B cell (primary cell): ENCODE measurements around the gene PLXNB2. TPM values are rescaled to one million over a fixed set of nuclear protein-coding genes. Genes with fewer than 3 reads are reported as not detected.

Source experiments
- ATAC-seq: fragments of 200-7000 bp; cut with Tn5 transposase; one replicate; pipeline ENCODE4 v1.10.0; 2021; ENCODE audit warnings: low read depth, mild to moderate bottlenecking, moderate number of reproducible peaks, moderate library complexity
- CTCF ChIA-PET: fragments of 350-600 bp; sonication (Branson Sonifier 250); formaldehyde crosslinking; loops from one replicate; lab custom pipeline; 2021; ENCODE audit warnings: antibody characterized with exemption, inconsistent platforms; lab: Charles Lee
- POLR2A ChIA-PET: fragments of 350-600 bp; sonication (Branson Sonifier 250); formaldehyde crosslinking; loops from one replicate; lab custom pipeline; 2021; ENCODE audit warnings: antibody characterized with exemption; lab: Charles Lee
- DNase-seq: peaks from one replicate; pipeline ENCODE4 v3.0.0; 2013
- H2AFZ ChIP-seq: 2 replicates; pipeline ENCODE4 v1.6.1; 2012; ENCODE audit warnings: mild to moderate bottlenecking, low read depth, low read length; ENCODE audit not compliant: insufficient read depth, poor library complexity, severe bottlenecking
- H3K27ac ChIP-seq, 2 donors: 1 replicate in 1 of 2; 2 replicates in 1 of 2; pipeline ENCODE4 v1.5.1; 2012 to 2013; ENCODE audit warnings: low read length in 2 of 2, mild to moderate bottlenecking in 2 of 2, moderate library complexity in 1 of 2
- H3K27me3 ChIP-seq, 4 experiments: fragments of 200-600 bp in 1 of 4; sonication (generic) in 1 of 4; replicated peaks in 1 of 4; 1 replicate in 2 of 4; 2 replicates in 2 of 4; pipeline versions ENCODE4 v1.6.1 to v1.7.0; 2013 to 2016; ENCODE audit warnings: low read length in 3 of 4, mild to moderate bottlenecking in 2 of 4, mixed read lengths in 1 of 4, moderate library complexity in 1 of 4; ENCODE audit not compliant: insufficient read depth in 4 of 4, control insufficient read depth in 3 of 4; ENCODE audit errors: control extremely low read depth in 1 of 4
- H3K36me3 ChIP-seq, 2 experiments: replicated peaks in 1 of 2; 1 replicate in 1 of 2; 2 replicates in 1 of 2; pipeline versions ENCODE4 v1.6.1 to v1.7.1; 2013; ENCODE audit warnings: low read length in 1 of 2; ENCODE audit not compliant: insufficient read depth in 2 of 2, control insufficient read depth in 1 of 2; ENCODE audit errors: control extremely low read depth in 1 of 2, extremely low read depth in 1 of 2
- H3K4me1 ChIP-seq, 2 donors: fragments of 200-600 bp in 1 of 2; sonication (generic) in 1 of 2; 1 replicate in 1 of 2; 2 replicates in 1 of 2; pipeline versions ENCODE4 v1.5.1 to v1.6.1; 2013 to 2017; ENCODE audit warnings: low read length in 2 of 2; ENCODE audit not compliant: control insufficient read depth in 2 of 2, insufficient read depth in 2 of 2
- H3K4me2 ChIP-seq: replicated peaks from 2 replicates; pipeline ENCODE3; 2012; ENCODE audit warnings: mild to moderate bottlenecking, low read depth, low read length; ENCODE audit not compliant: poor library complexity, severe bottlenecking
- H3K4me3 ChIP-seq, 5 experiments: fragments of 200-600 bp in 1 of 5; sonication (generic) in 1 of 5; 1 replicate in 3 of 5; 2 replicates in 2 of 5; pipeline versions ENCODE4 v1.5.1 to v1.7.0; 2011 to 2016; ENCODE audit warnings: low read length in 4 of 5, mild to moderate bottlenecking in 4 of 5, low read depth in 2 of 5, control low read depth in 1 of 5, moderate library complexity in 1 of 5; ENCODE audit not compliant: insufficient read depth in 1 of 5; ENCODE audit errors: control extremely low read depth in 1 of 5, extremely low read depth in 1 of 5
- H3K79me2 ChIP-seq: fragments of 200-600 bp; sonication (generic); one replicate; pipeline ENCODE4 v1.6.0; 2016; ENCODE audit warnings: low read length; ENCODE audit not compliant: control insufficient read depth, insufficient read depth
- H3K9ac ChIP-seq: fragments of 200-600 bp; sonication (generic); 2 replicates; pipeline ENCODE4 v1.6.1; 2017; ENCODE audit warnings: mild to moderate bottlenecking, low read length, moderate library complexity
- H3K9me3 ChIP-seq, 3 donors: one replicate each; pipeline versions ENCODE4 v1.6.1 to v1.7.1; 2013; ENCODE audit warnings: low read length in 2 of 3; ENCODE audit not compliant: control insufficient read depth in 2 of 3, insufficient read depth in 1 of 3; ENCODE audit errors: control extremely low read depth in 1 of 3
- H4K20me1 ChIP-seq: 2 replicates; pipeline ENCODE4 v1.6.0; 2012; ENCODE audit warnings: mild to moderate bottlenecking, low read length; ENCODE audit not compliant: insufficient read depth, control insufficient read depth, poor library complexity, severe bottlenecking
- H3K27ac Mint-ChIP-seq: one replicate; pipeline ENCODE4 v1.8.0; 2021; ENCODE audit warnings: mixed read lengths
- H3K27me3 Mint-ChIP-seq: one replicate; pipeline ENCODE4 v1.8.0; 2021; ENCODE audit warnings: mixed read lengths
- H3K4me1 Mint-ChIP-seq: one replicate; pipeline ENCODE4 v1.8.0; 2021; ENCODE audit warnings: mixed read lengths
- H3K4me3 Mint-ChIP-seq: one replicate; pipeline ENCODE4 v1.8.0; 2021; ENCODE audit warnings: mixed read lengths
- H3K9me3 Mint-ChIP-seq: one replicate; pipeline ENCODE4 v1.8.0; 2022; ENCODE audit warnings: mixed read lengths; ENCODE audit not compliant: insufficient read depth
- CTCF ChIP-seq: fragments of 200-600 bp; IDR thresholded peaks from one replicate; pipeline ENCODE4 v1.8.0; 2022; ENCODE audit warnings: antibody characterized with exemption, mild to moderate bottlenecking
- EZH2 ChIP-seq: IDR thresholded peaks from 2 replicates; pipeline ENCODE4 v1.6.1; 2012; ENCODE audit warnings: borderline replicate concordance, low read depth, mild to moderate bottlenecking, moderate library complexity, low read length; ENCODE audit not compliant: insufficient read depth, poor library complexity, severe bottlenecking
- WGBS: methylation state at CpG from one replicate; pipeline ENCODE4 v1.1.5; 2013; ENCODE audit warnings: missing lambda C conversion rate; ENCODE audit not compliant: insufficient coverage; 5-methylcytosine and 5-hydroxymethylcytosine counted together
- intact Hi-C: fragments of 100-400 bp; cut with micrococcal nuclease; formaldehyde crosslinking; loops from one replicate; pipeline ENCODE4 v1.10.0; 2022
- polyA plus RNA-seq: library from polyadenylated mRNA; depleted of rRNA; stranded (reverse); fragments of >200 nt; gene quantifications from 2 replicates; pipeline ENCODE4 v1.2.3, GENCODE V29; 2012
- total RNA-seq, 2 donors: library from RNA; stranded (reverse); fragments of 120-200 nt in 1 of 2; gene quantifications; 1 replicate in 1 of 2; 2 replicates in 1 of 2; pipeline versions ENCODE4 v1.2.3 to v1.2.4, GENCODE V29; 2013 to 2022

PLXNB2 gene
- total and polyA plus RNA-seq, 2 donors (not counting 1 experiment from before 2014, with no cell fraction given): 5.2 to 31.4 TPM

- TF ChIP-seq EZH2 (no peak), CTCF (peak; percentile 76)
- peak; percentile 67 for ATAC-seq
- Histone ChIP-seq H3K4me3 (peak overlapping the region in 2 of 5 experiments; percentile 69 to 80), H3K27me3 (no peaks in the 10 kb centered on the region), H3K9ac (no peak overlapping the region), H3K4me1 (peaks cover 14 to 38% of the 10 kb centered on the region in 2 donors), H3K36me3 (peaks cover 0 to 13% of the 10 kb centered on the region in 2 experiments), H2AFZ (peak overlapping the region; percentile 83), H3K4me2 (peak overlapping the region; percentile 95), H3K9me3 (no peaks in the 10 kb centered on the region), H3K79me2 (peaks cover 12% of the 10 kb centered on the region), H4K20me1 (peaks cover 28% of the 10 kb centered on the region), H3K27ac (no peak overlapping the region)
- POLR2A ChIA-PET: interaction anchor here (0.6 to 3.1 kb wide), 7 partner anchors 9 to 369 kb away, joined by 3 to 12 read pairs (median 4); no protein-coding TSS in a partner anchor
- H3K4me1 Mint-ChIP-seq: peaks cover 22% of the 10 kb centered on the region
- WGBS: 61% methylated on average over 15 of the region's 25 CpGs
- intact Hi-C loops: loop anchor here (1.0 to 5.0 kb wide), 6 partner anchors 8 to 330 kb away; partner anchors contain the start of genes CHKB, DENND6B and MAPK11
- no peaks in the 10 kb centered on the region for H3K9me3 Mint-ChIP-seq
- CTCF ChIA-PET: interaction anchor here (0.6 to 3.8 kb wide), 25 partner anchors 10 to 369 kb away, joined by 3 to 52 read pairs (median 4); partner anchors contain the start of genes DENND6B, MAPK12, PLXNB2 and SCO2
- DNase-seq: peak; percentile 82
- H3K27ac Mint-ChIP-seq: peak overlapping the region; percentile 67
- H3K27me3 Mint-ChIP-seq: no peaks in the 10 kb centered on the region
- peak overlapping the region; percentile 86 for H3K4me3 Mint-ChIP-seq
These were observed 55.1 kb downstream of the PLXNB2 start for GRCh38 chr22:50252082-50253045.
